KMS-11 (cell line): ENCODE measurements around the gene TMEM138.

Experiments
- H2AFZ ChIP-seq: fragments of 200-600 bp; sonication (generic); 2 replicates; pipeline ENCODE4 v1.6.1; 2016; ENCODE audit warnings: antibody characterized with exemption, mixed run types, low read depth
- H3K27ac ChIP-seq: fragments of 200-600 bp; sonication (generic); 2 replicates; pipeline ENCODE4 v1.6.1; 2016; ENCODE audit warnings: mild to moderate bottlenecking, mixed run types
- H3K27me3 ChIP-seq: fragments of 200-600 bp; sonication (generic); 2 replicates; pipeline ENCODE4 v1.6.1; 2017; ENCODE audit warnings: mild to moderate bottlenecking, low read depth, mixed run types, moderate library complexity; ENCODE audit not compliant: insufficient read depth
- H3K36me3 ChIP-seq: fragments of 200-600 bp; sonication (generic); 2 replicates; pipeline ENCODE4 v1.6.1; 2017; ENCODE audit warnings: mild to moderate bottlenecking, mixed run types; ENCODE audit not compliant: insufficient read depth
- H3K4me1 ChIP-seq: fragments of 200-600 bp; sonication (generic); 2 replicates; pipeline ENCODE4 v1.6.1; 2016; ENCODE audit warnings: mild to moderate bottlenecking, low read depth, mixed run types; ENCODE audit not compliant: poor library complexity, severe bottlenecking
- H3K4me2 ChIP-seq: fragments of 200-600 bp; sonication (generic); 2 replicates; pipeline ENCODE4 v1.7.0; 2016; ENCODE audit warnings: mild to moderate bottlenecking, mixed run types
- H3K4me3 ChIP-seq: fragments of 200-600 bp; sonication (generic); IDR thresholded peaks from 2 replicates; pipeline ENCODE4 v1.6.1; 2017; ENCODE audit warnings: low read depth, low read length, mixed read lengths; ENCODE audit not compliant: insufficient read depth
- H3K79me2 ChIP-seq: fragments of 200-600 bp; sonication (generic); 2 replicates; pipeline ENCODE4 v1.6.1; 2016; ENCODE audit warnings: low read depth, mixed run types; ENCODE audit not compliant: insufficient read depth
- H3K9ac ChIP-seq: fragments of 200-600 bp; sonication (generic); 2 replicates; pipeline ENCODE4 v1.6.1; 2016; ENCODE audit warnings: mild to moderate bottlenecking, mixed run types
- H4K20me1 ChIP-seq: fragments of 200-600 bp; sonication (generic); 2 replicates; pipeline ENCODE4 v1.6.1; 2016; ENCODE audit warnings: mild to moderate bottlenecking, mixed run types; ENCODE audit not compliant: insufficient read depth
- CTCF ChIP-seq: fragments of 200-600 bp; sonication (generic); conservative IDR thresholded peaks from 2 replicates; pipeline ENCODE4 v1.6.1; 2017; ENCODE audit warnings: low read depth, mild to moderate bottlenecking, antibody characterized with exemption, low read length, moderate library complexity, mixed read lengths

The TMEM138 gene

GRCh38 chr11:61356706-61357105, 5.5 kb upstream of the TMEM138 start:
- Histone ChIP-seq H3K79me2 (peaks cover 20% of the 10 kb centered on the region; the same call in 1 of the 2 replicates), H3K4me2 (no peak overlapping the region), H3K9ac (no peak overlapping the region), H3K4me1 (peaks cover 22% of the 10 kb centered on the region), H4K20me1 (no peaks in the 10 kb centered on the region), H3K27me3 (no peaks in the 10 kb centered on the region), H3K27ac (no peak overlapping the region), H3K4me3 (no peak overlapping the region), H2AFZ (no peak overlapping the region), H3K36me3 (no peaks in the 10 kb centered on the region)
- TF ChIP-seq CTCF: no peak

- Histone ChIP-seq H3K79me2 (peaks cover 25% of the 10 kb centered on the region), H3K9ac (no peak overlapping the region), H3K36me3 (no peaks in the 10 kb centered on the region), H3K4me1 (peaks cover 22% of the 10 kb centered on the region), H3K27me3 (no peaks in the 10 kb centered on the region), H4K20me1 (no peaks in the 10 kb centered on the region), H3K4me2 (no peak overlapping the region), H3K4me3 (no peak overlapping the region), H3K27ac (no peak overlapping the region), H2AFZ (no peak overlapping the region)
- no peak for TF ChIP-seq CTCF
These were observed 4.8 kb upstream of the TMEM138 start for GRCh38 chr11:61357233-61357893.

- Histone ChIP-seq H3K27ac (no peak overlapping the region), H3K36me3 (no peaks in the 10 kb centered on the region), H3K9ac (no peak overlapping the region), H3K4me2 (no peak overlapping the region), H3K4me3 (no peak overlapping the region), H3K79me2 (peaks cover 30% of the 10 kb centered on the region), H2AFZ (no peak overlapping the region), H4K20me1 (no peaks in the 10 kb centered on the region), H3K4me1 (peaks cover 22% of the 10 kb centered on the region), H3K27me3 (no peaks in the 10 kb centered on the region)
- no peak for TF ChIP-seq CTCF
These were observed 4.3 kb upstream of the TMEM138 start for GRCh38 chr11:61357894-61358239.

- H4K20me1 ChIP-seq: no peaks in the 10 kb centered on the region
These were observed 3.6 kb upstream of the TMEM138 start for GRCh38 chr11:61358566-61358965.

More at GRCh38 chr11:61358566-61358965, 3.6 kb upstream of the TMEM138 start:
- peaks cover 37% of the 10 kb centered on the region for H3K79me2 ChIP-seq
- H3K27ac ChIP-seq: no peak overlapping the region
- no peak overlapping the region for H3K9ac ChIP-seq
- no peaks in the 10 kb centered on the region for H3K36me3 ChIP-seq
- peaks cover 28% of the 10 kb centered on the region for H3K4me1 ChIP-seq
- H3K27me3 ChIP-seq: no peaks in the 10 kb centered on the region
- no peak for TF ChIP-seq CTCF
- H2AFZ ChIP-seq: no peak overlapping the region
- no peak overlapping the region for H3K4me3 ChIP-seq
- H3K4me2 ChIP-seq: no peak overlapping the region
